Stimulated activated CD8-positive, alpha-beta memory T cell treated with anti-CD3 and anti-CD28 coated beads, Interleukin-4, amount 100 ng/mL, for 48 hours (primary cell): ENCODE measurements around the gene GAN.
"Not testable (repeated sequence)": the region's sequence is repeated elsewhere in the genome, so short reads cannot be mapped to it uniquely, and the experiment has no call there.

Source experiments
- DNase-seq: peaks from one replicate; pipeline ENCODE4 v3.0.0-alpha.2; 2020

Gene GAN

DNA sequence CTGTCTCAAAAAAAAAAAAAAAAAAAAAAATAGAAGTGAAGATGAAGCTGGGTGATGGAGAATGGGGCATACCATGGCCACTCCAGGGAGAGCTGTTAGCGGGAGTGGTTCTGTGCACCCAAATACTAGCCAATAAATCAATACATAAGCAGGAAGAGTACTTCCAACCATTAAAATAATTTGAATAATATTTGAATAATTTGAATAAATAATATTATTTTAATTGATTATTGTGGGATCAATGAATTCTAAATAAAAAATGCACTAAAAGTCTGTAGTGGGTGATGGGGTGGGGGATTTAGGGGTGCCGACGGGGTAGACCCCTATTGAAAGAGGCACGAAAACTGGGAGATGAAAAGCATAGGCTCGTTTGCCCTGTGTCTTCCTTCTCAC, 88.4 kb downstream of the GAN start:
- DNase-seq = no peak

DNA sequence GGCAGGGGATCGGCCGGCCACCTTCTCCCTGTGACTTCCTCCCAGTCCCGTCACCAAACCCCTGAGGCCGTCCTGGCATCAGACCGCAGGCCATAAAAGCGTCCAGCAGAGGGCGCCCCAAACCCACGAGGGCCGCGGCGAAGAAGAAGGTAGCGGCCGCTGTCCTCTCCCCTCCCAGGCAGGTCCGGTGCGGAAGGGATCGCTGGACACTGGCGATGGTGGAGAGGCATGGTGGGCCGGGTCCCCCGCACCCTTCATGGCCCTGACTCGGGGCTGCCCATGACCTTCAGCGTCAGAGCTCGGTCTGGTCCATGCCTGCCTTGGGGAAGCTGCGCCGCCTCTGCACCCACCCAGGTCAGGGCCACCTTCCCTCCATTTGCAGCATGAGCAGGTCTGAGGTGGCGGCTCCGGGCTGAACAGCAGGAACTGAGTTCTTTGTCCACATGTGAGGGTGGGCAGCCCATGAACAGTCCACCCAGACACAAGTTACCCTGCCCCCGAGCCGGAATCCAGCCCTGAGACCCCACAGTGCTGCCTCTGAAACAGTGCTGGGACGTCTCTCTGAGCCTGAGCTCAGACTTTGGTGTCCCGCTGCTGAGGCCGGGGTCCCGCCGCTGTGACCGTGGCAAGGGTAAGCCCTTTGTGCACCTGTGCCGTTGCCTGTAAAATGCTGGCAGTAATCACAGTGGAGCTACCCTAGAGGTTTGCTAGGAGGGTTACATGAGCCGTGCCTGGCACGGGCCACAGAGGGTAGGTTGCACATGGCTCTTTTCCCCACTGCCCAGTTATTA, 89.0 kb downstream of the GAN start:
- DNase-seq = peak; percentile 95

DNA sequence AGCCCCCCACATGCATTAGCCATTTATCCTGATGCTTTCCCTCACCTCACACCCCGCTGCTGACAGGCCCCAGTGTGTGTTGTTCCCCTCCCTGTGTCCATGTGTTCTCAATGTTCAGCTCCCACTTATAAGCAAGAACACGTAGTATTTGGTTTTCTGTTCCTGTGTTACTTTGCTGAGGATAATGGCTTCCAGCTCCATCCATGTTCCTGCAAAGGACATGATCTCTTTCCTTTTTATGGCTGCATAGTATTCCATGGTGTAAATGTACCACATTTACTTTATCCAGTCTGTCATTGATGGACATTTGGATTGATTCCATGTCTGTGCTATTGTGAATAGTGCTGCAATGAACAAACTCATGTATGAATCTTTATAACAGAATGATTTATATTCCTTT, 90.2 kb downstream of the GAN start:
- not testable (repeated sequence) for DNase-seq

DNA sequence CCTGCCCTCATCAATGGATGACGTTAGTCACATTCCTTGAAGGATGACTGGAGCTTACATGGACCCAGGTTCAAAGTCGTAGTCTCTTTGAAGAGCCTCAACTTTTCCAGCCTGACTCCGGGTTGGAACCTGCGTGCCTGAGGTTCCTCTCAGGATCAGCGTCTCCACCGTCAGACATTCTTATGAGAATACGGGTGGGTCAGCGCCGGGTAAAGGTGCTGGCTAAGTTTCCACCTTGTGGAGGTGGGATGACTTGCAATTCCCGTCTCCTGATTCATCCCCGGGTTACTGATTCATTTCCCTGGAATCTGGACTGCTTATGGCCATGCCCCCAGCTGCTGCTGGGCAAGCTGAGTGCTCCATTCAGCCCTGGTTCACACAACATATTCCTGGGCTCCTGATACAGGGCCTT, 90.9 kb downstream of the GAN start:
- no peak for DNase-seq

DNA sequence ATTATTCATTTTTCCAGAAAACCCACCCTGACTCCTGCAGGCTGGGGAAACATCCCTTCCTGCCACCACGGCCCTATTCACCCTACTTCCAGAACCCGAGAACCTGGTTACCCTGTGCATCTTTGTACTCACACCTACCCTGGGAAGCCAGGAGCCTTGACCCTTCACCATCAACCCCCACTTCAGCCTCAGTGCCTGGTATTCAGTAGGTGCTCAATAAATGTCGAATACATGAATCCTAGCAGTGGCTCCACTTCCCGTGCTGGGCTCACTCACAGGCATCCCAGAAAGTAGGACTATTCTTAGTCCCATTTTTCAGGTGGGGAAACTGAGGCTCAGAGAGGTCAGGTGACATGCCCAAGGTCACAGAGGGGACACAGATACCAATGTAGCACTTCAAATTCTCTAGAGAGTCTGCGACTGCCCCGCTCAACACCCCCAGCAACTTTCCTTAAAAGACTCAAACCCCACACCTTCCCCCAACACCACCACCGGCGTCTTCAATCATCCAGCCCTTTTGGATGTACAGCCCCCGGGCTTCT, 93.7 kb downstream of the GAN start:
- DNase-seq = no peak

DNA sequence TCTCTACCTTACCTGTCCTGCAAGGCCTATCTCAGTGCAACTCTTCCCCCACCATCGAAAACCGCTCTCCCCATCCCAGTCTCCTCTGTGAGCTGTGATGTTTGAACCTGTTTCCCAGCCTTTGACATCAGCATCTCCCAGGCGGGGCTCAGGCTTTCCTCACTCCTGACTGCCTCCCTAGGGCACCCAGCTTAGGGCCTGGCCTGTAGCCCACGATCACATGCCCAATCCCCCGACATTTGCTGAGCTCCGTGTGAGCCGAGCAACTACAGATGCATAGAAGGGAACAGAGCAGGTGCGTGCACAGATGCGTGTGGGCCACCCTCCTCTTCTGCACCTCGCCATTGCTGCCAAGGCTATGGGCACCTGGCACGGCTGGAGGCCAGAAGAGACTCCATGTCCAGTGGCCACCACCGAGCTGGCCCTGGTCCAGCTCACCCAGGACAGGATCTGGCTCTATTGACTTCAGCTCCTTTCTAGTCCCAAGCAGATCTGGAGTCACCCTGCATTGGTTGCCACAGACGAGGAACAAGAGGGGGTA, 94.3 kb downstream of the GAN start:
- no peak for DNase-seq

DNA sequence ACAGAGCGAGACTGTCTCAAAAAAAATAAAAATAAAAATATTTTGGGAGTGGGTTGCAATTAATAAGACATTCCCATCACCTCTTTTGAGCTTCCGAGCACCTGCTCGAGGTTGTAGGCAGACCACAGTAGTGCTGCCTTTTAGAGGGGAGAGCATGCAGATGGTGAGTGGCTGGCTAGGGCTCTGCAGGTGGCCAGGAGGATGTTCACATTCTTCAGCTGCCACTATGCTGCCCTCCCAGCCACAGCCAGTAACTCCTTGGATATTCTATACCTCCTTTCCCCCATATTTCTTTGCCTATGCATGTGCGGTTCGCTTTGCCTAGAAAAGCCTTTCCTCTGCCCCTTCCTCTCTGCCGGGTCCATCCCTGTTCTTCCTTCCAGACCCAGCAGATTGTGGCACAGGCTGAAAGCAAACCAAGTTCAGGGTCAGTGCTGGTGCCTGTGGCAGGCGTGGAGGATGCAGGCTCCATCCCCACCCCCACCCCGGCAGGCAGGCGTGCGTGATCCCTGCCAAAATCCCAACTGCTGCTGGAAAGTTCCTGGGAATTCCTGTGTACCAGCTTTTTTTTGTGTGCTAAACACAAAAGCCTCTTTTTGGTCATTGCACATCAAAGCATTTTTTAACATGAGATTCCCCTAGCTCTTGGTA, 96.0 kb downstream of the GAN start:
- DNase-seq = no peak

DNA sequence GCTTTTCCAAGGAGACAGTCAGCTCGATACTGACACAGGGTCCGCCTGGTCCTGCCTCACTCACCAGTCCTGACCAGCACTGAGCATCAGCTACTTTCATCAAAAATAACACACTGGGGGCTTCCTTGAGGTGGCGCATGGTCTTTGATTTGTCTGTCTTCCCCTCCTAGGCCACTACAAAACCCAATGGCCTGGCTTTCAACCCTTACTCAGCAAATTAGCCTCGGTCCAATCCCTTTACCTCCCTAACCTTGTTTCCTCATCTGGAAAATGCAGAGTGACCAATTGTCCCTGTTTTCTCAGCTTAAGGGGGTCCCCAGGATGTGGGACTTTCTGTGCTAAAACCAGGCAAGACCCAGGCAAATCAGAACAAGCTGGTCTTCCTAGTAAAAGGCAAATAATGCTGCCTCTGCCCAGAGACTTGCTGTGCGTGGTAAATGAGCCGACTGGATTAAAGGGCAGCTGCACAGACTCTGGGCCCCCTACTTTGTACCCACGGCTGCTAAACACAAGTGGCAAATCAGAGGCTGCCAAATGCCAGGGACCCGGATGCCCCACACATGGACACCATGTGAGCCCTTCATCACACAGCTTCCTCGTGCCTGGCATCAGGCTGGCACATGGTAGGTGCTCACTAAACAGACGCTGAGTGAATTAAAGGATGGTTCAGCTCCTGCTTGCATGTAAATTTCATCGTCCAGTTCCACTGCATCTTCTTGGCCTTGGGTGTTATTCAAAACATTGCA, 98.7 kb downstream of the GAN start:
- DNase-seq = no peak

DNA sequence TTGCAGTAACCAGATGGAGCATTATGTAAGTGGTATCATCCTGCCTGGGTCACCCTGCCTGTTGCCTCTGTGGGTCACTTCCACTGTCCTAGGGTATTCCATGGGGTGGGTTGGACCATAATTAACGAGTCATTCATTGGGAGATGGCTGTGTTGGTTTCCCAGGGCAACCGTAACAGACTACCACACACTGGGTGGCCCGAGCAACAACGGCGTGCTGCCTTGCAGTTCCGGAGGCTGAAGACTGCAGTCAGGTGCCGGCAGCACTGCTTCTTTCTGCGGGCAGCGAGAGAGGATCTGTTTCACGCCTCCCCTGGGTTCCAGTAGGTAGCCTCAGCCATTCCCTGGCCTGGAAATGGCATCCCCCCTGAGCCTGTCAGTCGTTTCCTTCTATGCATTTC, 101.0 kb downstream of the GAN start:
- DNase-seq = no peak

DNA sequence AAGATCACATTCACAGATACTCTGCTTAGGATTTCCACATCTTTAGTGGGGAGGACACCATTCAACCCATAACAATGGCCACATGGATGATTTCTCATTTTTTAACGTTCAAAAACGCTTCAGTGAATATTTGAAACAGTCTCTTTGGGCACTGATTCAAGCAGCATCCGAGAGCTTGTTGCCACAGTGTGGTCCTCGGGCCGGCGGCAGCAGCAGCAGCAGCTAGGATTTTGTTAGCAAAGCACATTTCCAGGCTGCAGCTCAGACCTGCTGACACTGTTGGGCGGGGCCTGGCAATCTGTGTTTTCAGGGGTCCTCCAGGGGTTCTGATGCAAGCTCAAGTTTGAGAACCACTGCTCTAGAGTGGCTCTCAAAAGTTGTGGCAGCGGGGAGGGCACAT, 102.0 kb downstream of the GAN start:
- no peak for DNase-seq

DNA sequence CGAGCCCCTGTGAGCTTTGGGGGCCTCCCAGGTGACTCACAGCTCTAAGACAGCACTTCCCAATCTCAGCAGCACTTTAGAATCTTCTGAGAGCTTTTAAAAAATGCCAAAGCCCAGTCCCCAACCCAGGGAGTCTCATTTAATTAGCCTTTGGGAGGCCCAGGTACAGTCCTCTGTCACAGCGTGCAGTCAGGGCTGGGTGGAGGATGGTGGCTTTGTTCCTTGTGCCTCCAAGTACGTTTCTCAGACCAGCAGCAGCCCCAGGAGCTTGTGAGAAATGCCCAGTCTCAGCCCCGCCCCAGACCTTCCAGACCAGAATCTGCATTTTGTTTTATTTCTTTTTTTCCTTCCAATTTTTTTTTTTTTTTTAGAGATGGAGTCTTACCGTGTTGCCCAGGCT, 102.4 kb downstream of the GAN start:
- DNase-seq = no peak

DNA sequence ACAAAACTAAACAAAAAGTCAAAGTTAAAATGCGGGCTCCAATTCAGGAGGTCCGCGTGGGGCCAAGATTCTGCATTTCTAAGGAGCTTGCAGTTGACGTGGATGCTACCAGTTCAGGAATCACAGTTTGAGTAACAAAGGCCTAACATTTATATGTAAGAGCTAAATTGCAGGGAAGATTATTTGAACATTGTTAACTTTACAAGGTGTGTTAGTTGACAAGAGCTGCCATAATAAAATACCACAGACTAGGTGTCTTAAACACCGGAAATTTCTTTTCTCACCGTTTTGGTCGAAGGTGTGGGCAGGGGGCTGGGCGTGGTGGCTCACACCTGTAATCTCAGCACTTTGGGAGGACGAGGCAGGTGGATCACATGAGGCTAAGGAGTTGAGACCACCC, 105.0 kb downstream of the GAN start:
- no peak for DNase-seq

DNA sequence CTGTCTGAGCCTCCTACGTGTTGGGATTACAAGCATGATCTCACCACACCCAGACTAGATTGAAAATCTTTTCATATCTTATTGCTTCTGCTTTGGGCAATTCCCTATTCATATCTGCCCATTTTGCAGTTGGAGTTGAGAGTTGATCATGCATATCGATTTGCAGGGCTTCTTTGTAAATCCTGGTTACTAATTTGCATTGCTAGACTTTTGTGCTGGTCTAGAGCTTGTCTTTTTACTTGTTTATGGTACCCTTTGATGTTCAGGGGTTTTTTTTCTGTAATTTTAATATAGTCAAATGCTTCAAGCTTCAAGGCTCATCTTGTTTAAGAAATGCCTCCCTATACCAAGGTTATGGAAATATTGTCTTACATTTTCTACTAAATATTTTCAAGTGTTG, 106.4 kb downstream of the GAN start:
- no peak for DNase-seq

DNA sequence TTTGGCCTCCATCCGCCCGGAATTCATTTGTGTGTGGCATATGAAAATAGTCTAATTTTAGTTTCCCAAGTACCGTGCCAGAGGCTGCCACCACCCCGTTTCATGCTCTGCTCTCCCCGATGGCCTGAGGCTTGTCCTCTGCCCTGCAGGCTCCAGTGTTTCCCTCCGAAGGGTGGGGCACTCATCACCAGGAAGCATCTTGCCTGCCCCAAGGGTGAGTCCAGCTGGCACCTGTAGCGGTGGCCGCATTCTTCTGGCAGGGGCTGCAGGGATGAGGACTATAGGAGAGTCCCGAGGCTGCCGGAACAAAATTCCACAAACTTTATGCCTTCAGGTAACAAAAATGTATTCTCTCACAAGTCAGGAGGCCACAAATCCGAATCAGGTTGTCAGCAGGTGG, 106.8 kb downstream of the GAN start:
- no peak for DNase-seq

DNA sequence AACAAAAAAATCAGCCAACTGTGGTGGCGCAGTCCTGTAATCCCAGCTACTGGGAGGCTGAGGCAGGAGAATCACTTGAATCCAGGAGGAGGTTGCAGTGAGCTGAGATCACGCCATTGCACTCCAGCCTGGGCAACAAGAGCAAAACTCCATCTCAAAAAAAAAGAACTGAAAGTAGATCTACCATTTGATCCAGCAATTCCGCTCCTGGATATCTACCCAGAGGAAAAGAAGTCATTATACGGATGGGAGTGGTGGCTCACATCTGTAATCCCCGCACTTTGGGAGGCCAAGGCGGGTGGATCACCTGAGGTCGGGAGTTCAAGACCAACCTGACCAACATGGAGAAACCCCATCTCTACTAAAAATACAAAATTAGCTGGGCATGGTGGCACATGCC, 107.4 kb downstream of the GAN start:
- DNase-seq = not testable (repeated sequence)

DNA sequence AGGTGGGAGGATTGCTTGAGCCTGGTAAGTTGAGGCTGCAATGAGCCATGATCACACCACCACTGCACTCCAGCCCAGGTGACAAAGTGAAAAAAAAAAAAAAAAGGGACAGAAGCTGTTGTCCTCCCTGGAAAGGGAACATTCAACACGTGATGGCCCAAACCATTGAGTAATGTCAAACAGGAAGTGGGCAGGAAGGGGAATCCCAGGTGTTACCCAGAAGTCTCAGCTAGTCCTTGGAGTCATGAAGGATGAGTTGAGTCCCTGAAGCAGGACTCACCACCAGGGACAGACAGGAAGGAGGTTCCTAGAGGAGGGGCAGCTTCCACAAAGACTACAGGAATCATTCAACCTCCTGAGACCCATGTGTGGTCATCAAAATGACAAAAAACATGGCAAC, 110.0 kb downstream of the GAN start:
- peak; percentile 53 for DNase-seq

DNA sequence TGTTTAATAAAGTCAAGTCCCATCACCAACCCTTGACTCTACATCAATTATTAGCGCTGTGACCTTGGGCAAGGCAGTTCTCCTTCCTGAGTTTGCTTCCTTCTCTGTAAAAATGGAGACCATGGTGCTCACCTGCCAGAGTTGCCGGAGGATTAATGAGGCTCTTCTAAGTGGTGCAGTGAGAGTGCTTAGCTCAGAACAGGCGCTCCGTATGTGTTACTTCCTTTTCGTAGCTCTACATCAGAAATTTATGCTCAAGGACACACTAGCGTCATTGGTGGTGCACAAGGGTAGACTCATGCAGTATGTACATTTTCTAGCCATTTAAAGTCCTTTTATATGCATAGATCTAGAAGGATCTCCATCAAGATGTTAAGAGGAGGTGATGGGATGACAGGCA, 112.5 kb downstream of the GAN start:
- no peak for DNase-seq

DNA sequence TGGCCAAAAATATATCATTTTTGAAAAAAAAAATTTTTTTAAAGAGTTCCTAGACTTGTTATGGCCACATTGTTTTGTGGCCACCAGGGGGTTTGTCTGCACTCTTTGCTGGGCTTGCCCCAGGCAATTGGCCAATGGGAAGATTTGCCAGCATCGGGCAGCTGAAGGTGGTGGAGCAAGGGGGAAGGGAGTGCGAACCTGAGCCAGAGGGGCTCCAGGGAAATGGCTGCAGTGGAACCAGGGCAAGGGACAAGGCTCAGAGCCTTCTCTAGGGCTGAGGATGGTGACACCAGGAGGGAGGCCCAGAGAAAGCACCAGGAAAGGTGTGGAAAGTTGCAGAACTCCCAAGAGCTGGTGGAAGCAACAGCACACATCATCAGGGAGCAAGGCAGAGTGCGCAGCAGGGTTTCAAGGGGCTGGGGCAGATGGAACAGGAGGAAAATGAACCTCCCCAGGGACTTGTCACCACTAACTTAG, 114.3 kb downstream of the GAN start:
- DNase-seq = no peak

DNA sequence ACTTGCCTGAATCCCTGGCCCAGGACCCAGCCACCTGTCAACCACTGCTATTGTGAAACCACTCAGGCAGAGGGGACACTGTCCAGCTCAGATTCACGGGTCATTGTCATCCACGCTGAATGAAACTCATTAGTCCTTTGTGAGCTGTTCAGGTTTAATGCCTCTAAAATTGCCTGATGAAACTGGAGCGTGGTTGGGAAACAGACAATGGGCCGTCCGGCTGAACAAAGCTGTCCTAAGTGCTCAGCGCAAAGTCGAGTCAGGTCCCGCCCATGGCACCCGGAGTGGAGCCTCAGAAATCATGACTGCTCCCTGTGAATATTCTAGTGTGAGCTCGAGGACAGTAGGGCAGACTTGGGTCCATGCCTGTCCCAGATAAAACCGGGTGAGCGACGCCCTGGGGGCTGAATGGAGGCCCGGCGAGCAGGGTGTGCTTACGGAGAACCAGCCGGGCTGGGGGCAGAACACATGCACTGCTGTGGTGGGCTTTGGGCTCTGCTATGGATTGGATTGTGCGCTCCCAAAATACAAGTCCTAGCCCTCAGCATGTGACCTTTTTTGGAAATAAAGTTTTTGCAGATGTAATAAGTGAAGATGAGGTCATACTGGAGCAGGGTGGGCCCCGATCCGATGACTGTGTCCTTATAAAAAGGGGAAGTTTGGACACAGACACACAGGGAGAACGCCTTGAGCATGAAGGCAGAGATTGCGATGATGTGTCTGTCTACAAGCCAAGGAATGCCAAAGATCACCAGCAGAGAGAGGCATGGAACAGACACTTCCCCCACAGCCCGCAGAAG, 117.0 kb downstream of the GAN start:
- no peak for DNase-seq

DNA sequence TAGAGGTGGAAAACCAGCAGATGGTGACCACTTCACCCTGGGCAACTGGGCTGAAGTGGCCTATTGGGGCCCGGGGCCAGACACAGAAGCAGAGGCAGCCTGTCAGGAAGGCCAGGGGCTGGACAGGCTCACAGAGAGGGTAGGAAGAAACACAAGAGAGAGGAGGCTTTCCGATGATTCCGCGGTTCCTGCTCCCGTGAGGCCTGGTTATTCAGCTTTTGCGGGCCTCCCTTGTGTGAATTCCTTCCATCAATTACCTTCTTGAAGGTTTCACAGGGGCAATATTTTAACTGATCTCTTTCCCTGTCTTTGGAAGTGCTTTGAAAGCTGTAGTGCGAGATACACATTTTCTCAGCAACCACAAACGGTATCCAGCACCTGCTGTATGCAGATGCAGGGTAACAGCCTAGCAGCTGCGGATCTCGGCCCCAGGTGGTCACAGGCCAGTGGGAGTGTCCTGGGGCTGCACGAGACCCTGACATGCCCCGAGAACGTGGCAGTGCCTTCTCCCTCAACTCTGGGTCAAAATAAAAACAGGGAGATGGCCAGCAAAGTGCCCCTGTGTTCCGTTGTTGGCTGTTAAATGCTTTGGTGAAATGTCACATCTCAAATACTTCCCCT, 118.3 kb downstream of the GAN start:
- no peak for DNase-seq

DNA sequence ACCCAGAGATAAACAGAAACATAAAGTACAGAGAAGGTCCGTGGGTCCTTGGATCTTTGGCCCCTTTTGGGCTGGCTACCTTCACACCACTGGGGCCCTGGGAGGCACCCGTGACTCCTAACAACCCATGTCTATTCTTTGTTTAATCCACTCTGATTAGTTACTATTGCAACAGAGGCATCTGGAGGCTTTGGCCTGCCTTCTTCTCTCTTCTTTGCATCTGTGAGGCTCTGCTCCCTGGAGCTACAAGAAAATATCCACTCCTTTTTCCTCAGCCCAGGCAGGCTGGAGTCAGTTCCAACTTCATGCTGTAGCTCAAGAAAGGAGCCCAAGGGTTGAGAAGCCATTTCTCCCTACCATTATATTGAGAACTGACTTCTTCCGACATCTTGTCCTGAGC, 120.3 kb downstream of the GAN start:
- DNase-seq = no peak

DNA sequence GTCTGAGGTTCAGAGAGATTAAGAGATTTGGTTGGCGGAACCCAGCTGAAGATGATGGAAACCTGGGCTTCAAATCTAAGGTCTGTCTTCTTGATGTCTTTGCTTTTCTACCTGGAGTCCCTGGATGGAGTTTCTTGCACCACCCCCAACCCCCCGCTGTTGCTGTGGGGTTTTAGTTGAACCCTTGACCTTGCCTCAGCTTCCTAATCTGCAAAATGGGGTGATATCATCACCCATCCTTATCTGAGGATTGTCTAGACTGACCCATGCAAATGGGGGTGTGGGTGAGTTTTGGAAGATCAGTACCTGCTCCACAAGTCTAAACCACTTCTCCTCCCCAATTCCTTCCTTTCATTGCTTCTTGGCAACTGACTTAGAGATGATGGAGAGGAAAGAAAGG, 120.8 kb downstream of the GAN start:
- DNase-seq = no peak
